ENCODE measurements around the gene A3GALT2.
A peak's percentile ranks its signal among the peaks of the same experiment; 100 is the strongest.

The A3GALT2 gene

GRCh38 chr1:33269621-33270020 lies 51.3 kb downstream of the A3GALT2 start:
- no peak for DNase-seq

DNA sequence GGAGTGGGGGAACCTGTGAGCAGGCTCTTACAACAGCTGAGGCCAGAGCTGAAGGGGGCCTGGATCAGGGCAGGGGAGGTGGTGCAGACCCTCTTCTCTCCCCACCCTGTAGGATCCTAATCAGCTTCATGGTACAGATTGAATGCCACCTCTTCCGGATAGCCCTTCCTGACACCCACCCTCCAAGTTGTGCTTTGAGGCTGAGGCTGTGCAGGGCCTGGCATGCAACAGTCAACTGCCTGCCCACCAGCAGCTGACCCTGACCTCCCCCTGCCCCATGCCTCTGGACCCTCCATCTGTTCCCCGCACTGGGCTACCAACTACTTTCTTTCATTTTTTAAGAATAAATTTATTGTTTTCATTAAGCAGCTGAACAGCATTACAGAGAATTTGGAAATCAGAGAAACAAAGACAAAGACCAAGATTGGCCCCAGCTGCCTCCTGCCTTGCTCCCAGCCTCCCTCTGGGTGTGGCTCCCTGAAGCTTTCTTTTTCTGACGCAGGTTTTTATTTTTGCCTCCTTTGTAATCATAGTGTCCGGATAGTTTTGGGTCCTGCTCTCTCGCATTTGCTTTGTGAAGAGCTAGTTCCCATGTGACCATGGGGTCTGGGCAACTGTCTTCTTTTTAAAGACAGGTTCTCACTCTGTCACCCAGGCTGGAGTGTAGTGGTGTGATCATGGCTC lies 51.8 kb downstream of the A3GALT2 start:
- no peak for DNase-seq

DNA sequence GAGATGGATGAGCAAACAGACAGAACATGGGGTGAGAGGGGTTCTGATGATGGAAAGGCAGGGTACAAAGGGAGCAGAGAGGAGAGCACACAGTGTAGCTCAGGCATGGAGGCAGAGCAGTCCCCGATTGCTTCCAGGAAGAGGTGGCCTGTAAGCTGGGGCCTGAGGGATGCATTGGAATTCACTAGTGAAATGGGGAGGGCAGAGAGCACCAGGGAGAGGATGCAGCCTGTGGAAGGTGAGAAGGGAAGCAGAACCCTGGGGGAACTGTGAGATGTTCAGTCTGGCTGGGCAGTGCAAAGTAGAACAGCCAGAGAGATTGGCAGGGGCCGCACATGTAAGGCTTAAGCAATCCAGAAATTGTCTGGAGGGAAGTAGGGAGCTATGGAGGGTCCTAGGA lies 52.4 kb downstream of the A3GALT2 start:
- no peak for DNase-seq

DNA sequence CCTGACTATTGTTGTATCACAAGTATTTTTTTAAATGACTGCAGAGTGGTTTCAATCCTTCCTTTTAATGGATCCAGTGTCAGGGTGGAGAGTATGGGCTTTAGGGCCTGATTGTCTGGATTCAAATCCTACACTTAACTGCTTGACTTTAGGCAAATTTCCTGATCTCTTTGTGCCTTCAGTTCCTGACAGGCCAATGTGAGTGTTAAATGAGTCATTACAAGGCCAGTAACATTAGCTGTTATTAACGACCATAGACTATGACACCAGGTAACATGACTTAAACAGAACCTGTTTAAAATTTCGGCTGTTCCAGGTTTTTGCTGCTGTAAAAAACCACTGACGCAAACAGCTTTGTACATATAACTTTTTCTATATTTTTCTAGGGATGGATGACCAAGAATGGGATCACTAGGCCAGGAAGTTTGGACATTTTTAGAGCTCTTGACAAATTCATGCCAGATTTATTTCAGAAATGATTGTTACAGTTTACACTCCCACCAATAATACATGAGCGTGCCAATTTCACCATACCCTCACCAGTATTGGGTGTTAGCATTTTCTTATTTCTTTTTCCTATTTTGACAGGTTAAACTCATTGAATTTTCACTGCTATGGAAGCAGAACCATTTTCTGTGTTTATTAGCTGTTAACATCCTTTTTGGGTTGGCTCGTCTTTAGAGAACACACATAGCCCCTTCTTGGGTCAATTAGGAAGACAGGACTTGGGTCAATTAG lies 53.3 kb downstream of the A3GALT2 start:
- no peak for DNase-seq

DNA sequence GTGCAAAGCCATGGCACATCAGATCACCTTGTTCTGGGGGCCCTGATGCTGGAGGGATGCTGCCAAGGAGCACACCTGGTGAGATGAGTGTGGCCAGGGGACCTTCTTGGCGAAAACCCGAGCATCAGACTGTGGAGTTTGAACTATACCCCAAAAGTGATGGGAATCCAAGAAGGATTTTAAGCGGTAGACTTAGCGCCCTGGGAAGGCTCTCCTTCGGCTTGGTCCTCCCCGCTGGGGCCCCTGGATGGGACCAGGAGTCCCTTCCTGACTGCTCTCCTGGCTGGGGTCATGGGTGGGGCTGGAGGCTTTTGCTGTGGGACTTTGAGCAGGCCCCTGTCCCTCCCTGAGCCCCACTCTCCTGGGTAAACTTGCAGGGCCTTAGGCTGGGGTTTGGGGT lies 54.1 kb downstream of the A3GALT2 start:
- no peak for DNase-seq

- DNase-seq: no peak
Observed at GRCh38 chr1:33265780-33266605, 54.9 kb downstream of the A3GALT2 start.

- no peak for DNase-seq
Observed at GRCh38 chr1:33263890-33264504, 56.9 kb downstream of the A3GALT2 start.

GRCh38 chr1:33261344-33261743 lies 59.6 kb downstream of the A3GALT2 start:
- no peak for DNase-seq

DNA sequence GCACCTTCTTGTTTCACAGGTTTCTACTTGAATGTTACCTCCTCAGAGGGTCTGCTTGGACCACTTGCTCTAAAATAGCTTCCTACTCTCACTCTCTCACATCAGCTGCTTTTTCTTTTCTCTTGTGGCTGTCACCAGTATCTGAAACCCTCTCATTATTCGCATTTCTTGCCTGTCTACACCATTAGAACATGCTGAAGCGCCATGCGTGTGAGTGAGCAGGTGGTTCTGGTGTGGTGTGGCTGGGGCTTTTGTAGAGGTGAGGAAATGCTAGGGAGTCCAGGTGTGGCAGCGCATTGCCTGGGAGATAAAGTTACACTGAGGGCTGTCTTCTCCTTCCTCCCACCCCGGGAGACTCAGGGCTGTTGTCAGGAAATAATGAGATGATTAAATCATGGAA lies 60.5 kb downstream of the A3GALT2 start:
- no peak for DNase-seq

- DNase-seq: peak; percentile 36 to 43
Observed at GRCh38 chr1:33259879-33260278, 61.0 kb downstream of the A3GALT2 start.

- no peak for DNase-seq
Observed at GRCh38 chr1:33258788-33259274, 62.1 kb downstream of the A3GALT2 start.

DNA sequence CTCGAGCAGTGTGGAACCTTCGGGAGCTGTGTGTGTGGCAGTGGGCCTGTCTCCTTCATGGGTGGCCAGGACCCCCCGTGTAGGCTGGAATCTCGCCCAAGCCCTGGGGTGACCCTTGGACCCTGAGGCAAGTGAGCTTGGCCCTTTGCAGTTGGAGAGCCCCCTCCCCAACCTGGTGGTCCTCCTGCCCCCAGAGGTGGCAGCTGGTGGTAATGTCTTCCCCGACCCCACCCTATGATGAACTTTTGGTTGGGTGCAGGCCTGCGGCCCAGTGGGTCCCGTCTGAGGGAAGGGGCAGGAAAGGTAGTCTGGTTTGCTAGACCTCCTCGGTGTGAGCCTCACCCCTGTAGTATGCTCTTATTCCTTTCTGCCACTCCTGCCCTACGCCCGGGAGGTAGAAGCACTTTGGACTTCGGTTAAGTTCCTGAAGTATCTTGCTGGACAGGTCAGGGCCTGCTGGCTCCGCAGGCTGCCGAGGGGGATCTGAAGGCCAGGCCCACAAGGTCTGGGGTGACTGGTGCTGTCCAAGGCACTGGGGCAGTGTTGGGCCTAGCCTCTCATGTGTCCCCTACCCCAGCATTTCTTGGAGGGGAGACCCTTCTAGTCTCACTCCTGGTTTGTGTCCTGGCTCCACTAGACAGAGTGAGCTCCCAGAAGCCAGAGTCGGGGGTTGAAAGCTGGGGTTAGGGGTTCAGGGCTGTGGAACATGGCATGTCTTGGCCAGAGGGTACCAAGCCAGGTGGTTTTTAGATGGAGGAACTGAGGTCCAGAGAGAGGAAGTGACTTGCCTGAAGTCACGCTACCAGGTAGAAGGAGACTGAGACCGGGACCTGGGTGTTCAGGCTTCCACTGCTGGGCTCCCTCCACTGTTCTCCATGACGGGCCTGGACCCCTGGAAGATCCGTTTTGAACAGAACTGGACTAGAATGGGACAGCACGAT lies 62.9 kb downstream of the A3GALT2 start:
- no peak for DNase-seq

- DNase-seq: no peak
Observed at GRCh38 chr1:33257207-33257771, 63.6 kb downstream of the A3GALT2 start.

Data from activated T-cell treated with anti-CD3 and anti-CD28 coated beads, Interleukin-2, amount 50 U/mL, for 48 hours (primary cell).